Measurements from ENCODE around the gene NOXA1. TPM values are rescaled to one million over a fixed set of nuclear protein-coding genes. Genes with fewer than 3 reads are reported as not detected.

Gene NOXA1
- total and polyA plus RNA-seq, 9 of the 15 experiments (the other 6 are each of a cell fraction or from before 2014, with no cell fraction given) = 0.07 to 1.2 (median 0.20) TPM; not detected in 4

GRCh38 chr9:137454597-137455358 is 31.6 kb downstream of the NOXA1 start (continued):
- TF ChIP-seq UBTF (IDR thresholded peaks at IDR 0.05; ENCODE audit: borderline replicate concordance in 1 of 2, low read depth in 2 of 2, low read length in 2 of 2) (no peak), HCFC1 (IDR thresholded peaks at IDR 0.05; ENCODE audit: low read depth, low read length) (no peak), NCOA2 (IDR thresholded peaks at IDR 0.05; ENCODE audit: partially characterized antibody in 2 of 2) (no peak), ETS2 (tag; IDR thresholded peaks at IDR 0.05; ENCODE audit: borderline replicate concordance, poor library complexity, severe bottlenecking) (no peak), YY1 (IDR thresholded peaks at IDR 0.05; ENCODE audit: borderline replicate concordance in 1 of 3, control insufficient read depth in 1 of 3, extremely low read depth in 1 of 3, insufficient read depth in 3 of 3, insufficient read length in 1 of 3, insufficient replicate concordance in 2 of 3, low read depth in 1 of 3, low read length in 2 of 3) (no peak), CBX3 (IDR thresholded peaks at IDR 0.05; ENCODE audit: borderline replicate concordance in 1 of 2, low read length in 2 of 2) (no peak), ZNF696 (CRISPR knock-in tag; conservative IDR thresholded peaks at IDR 0.05) (no peak), RCOR1 (IDR thresholded peaks at IDR 0.05; ENCODE audit: borderline replicate concordance in 1 of 2, low read depth in 2 of 2, low read length in 2 of 2) (no peak), PHB2 (IDR thresholded peaks at IDR 0.05; ENCODE audit: low read depth) (no peak), ZNF584 (CRISPR knock-in tag; IDR thresholded peaks at IDR 0.05; ENCODE audit: low read depth) (no peak), HNRNPL (IDR thresholded peaks at IDR 0.05; ENCODE audit: low read depth, low read length) (0 out of 2 replicates have a peak, but pooled peaks have one; percentile 33), TEAD4 (IDR thresholded peaks at IDR 0.05; ENCODE audit: low read length) (no peak), TEAD4 (CRISPR knock-in tag; IDR thresholded peaks at IDR 0.05; ENCODE audit: borderline replicate concordance) (no peak), ZFP30 (CRISPR knock-in tag; IDR thresholded peaks at IDR 0.05; ENCODE audit: borderline replicate concordance) (no peak), EZH2 (IDR thresholded peaks at IDR 0.05; ENCODE audit: borderline replicate concordance, low read depth, low read length) (no peak), ZNF655 (CRISPR knock-in tag; IDR thresholded peaks at IDR 0.05) (no peak), TCF15 (CRISPR knock-in tag; IDR thresholded peaks at IDR 0.05) (no peak), ZFP91 (CRISPR knock-in tag; IDR thresholded peaks at IDR 0.05) (no peak), TAF1 (IDR thresholded peaks at IDR 0.05; ENCODE audit: control insufficient read depth, extremely low read depth, insufficient read depth, low read length, severe bottlenecking) (no peak), FIP1L1 (IDR thresholded peaks at IDR 0.05; ENCODE audit: low read depth, low read length, poor library complexity, severe bottlenecking) (peak; percentile 59)
